ENCODE results near the gene SYNC. TPM values are rescaled to one million over a fixed set of nuclear protein-coding genes. Genes with fewer than 3 reads are reported as not detected.
"Not testable (repeated sequence)": the region's sequence is repeated elsewhere in the genome, so short reads cannot be mapped to it uniquely, and the experiment has no call there.

The SYNC gene
- total and polyA plus RNA-seq, 4 experiments from 2014 or later: not detected

- no peaks in the 10 kb centered on the region for H3K36me3 ChIP-seq (ENCODE audit: insufficient read depth, low read length)
- no peak for DNase-seq
- intact Hi-C loops (cut with micrococcal nuclease): no loop called here
- no peak overlapping the region for H3K4me3 ChIP-seq (ENCODE audit: low read length in 2 of 2)
- Mint-ChIP-seq H3K9me3 (no peaks in the 10 kb centered on the region), H3K4me1 (peaks cover 13 to 30% (median 19%) of the 10 kb centered on the region in 4 donors), H3K36me3 (peaks cover 8 to 18% of the 10 kb centered on the region in 2 donors), H3K27me3 (no peaks in the 10 kb centered on the region), H3K4me3 (no peak overlapping the region), H3K27ac (no peak overlapping the region)
- no peak overlapping the region for H3K27ac ChIP-seq (ENCODE audit: low read depth, low read length)
- ChIA-PET POLR2A (ENCODE audit: partially characterized antibody) (no interaction called here), CTCF (ENCODE audit: partially characterized antibody) (no interaction called here)
- H3K4me1 ChIP-seq (ENCODE audit: insufficient read depth, low read length): no peaks in the 10 kb centered on the region
- H3K27me3 ChIP-seq (ENCODE audit: insufficient read depth, low read length): no peaks in the 10 kb centered on the region
- H3K9me3 ChIP-seq (ENCODE audit: control insufficient read depth in 1 of 2, low read length in 2 of 2): no peaks in the 10 kb centered on the region
Measured at GRCh38 chr1:32639489-32640075, 63.0 kb downstream of the SYNC start.

GRCh38 chr1:32636914-32637645, 65.5 kb downstream of the SYNC start:
- Mint-ChIP-seq H3K36me3 (peaks cover 17 to 37% of the 10 kb centered on the region in 2 donors), H3K9me3 (no peaks in the 10 kb centered on the region), H3K27me3 (no peaks in the 10 kb centered on the region), H3K4me3 (peak overlapping the region in 1 of 8 donors; percentile 46), H3K27ac (peak overlapping the region in 2 of 7 donors; percentile 38), H3K4me1 (peaks cover 13 to 30% (median 18%) of the 10 kb centered on the region in 4 donors)
- Histone ChIP-seq H3K27ac (ENCODE audit: low read depth, low read length) (no peak overlapping the region), H3K9me3 (ENCODE audit: control insufficient read depth in 1 of 2, low read length in 2 of 2) (no peaks in the 10 kb centered on the region), H3K4me3 (ENCODE audit: low read length in 2 of 2) (no peak overlapping the region), H3K36me3 (ENCODE audit: insufficient read depth, low read length) (peaks cover 13% of the 10 kb centered on the region), H3K4me1 (ENCODE audit: insufficient read depth, low read length) (no peaks in the 10 kb centered on the region), H3K27me3 (ENCODE audit: insufficient read depth, low read length) (no peaks in the 10 kb centered on the region)
- intact Hi-C loops (cut with micrococcal nuclease): no loop called here
- ChIA-PET CTCF (ENCODE audit: partially characterized antibody) (no interaction called here), POLR2A (ENCODE audit: partially characterized antibody) (no interaction called here)
- no peak for DNase-seq

GRCh38 chr1:32635508-32636277, 66.9 kb downstream of the SYNC start:
- no peak overlapping the region for H3K27ac ChIP-seq (ENCODE audit: low read depth, low read length)
- no peak for DNase-seq
- no peak overlapping the region for H3K4me3 ChIP-seq (ENCODE audit: low read length in 2 of 2)
- no peaks in the 10 kb centered on the region for H3K4me1 ChIP-seq (ENCODE audit: insufficient read depth, low read length)
- no peaks in the 10 kb centered on the region for H3K9me3 ChIP-seq (ENCODE audit: control insufficient read depth in 1 of 2, low read length in 2 of 2)
- Mint-ChIP-seq H3K27me3 (no peaks in the 10 kb centered on the region), H3K4me3 (no peak overlapping the region), H3K27ac (peak overlapping the region in 5 of 7 donors; percentile 32 to 84 (median 60)), H3K9me3 (no peaks in the 10 kb centered on the region), H3K4me1 (peaks cover 11 to 26% (median 18%) of the 10 kb centered on the region in 4 donors), H3K36me3 (peaks cover 17 to 39% of the 10 kb centered on the region in 2 donors)
- CTCF ChIA-PET (ENCODE audit: partially characterized antibody): no interaction called here
- intact Hi-C loops (cut with micrococcal nuclease): no loop called here
- POLR2A ChIA-PET (ENCODE audit: partially characterized antibody): no interaction called here
- peaks cover 14% of the 10 kb centered on the region for H3K36me3 ChIP-seq (ENCODE audit: insufficient read depth, low read length)
- H3K27me3 ChIP-seq (ENCODE audit: insufficient read depth, low read length): no peaks in the 10 kb centered on the region

GRCh38 chr1:32632829-32633228, 69.7 kb downstream of the SYNC start:
- peaks cover 14% of the 10 kb centered on the region for H3K36me3 ChIP-seq (ENCODE audit: insufficient read depth, low read length)
- no peak overlapping the region for H3K4me3 Mint-ChIP-seq
- H3K27ac ChIP-seq (ENCODE audit: low read depth, low read length): no peak overlapping the region
- no peaks in the 10 kb centered on the region for H3K9me3 ChIP-seq (ENCODE audit: control insufficient read depth in 1 of 2, low read length in 2 of 2)
- peaks cover 17 to 45% of the 10 kb centered on the region in 2 donors for H3K36me3 Mint-ChIP-seq
- intact Hi-C loops (cut with micrococcal nuclease): no loop called here
- H3K27me3 Mint-ChIP-seq: no peaks in the 10 kb centered on the region
- peak overlapping the region in 3 of 7 donors; percentile 48 to 72 (median 65) for H3K27ac Mint-ChIP-seq
- H3K4me1 ChIP-seq (ENCODE audit: insufficient read depth, low read length): peaks cover 2% of the 10 kb centered on the region
- no peaks in the 10 kb centered on the region for H3K9me3 Mint-ChIP-seq
- peaks cover 14 to 27% (median 18%) of the 10 kb centered on the region in 4 donors for H3K4me1 Mint-ChIP-seq
- no peak overlapping the region for H3K4me3 ChIP-seq (ENCODE audit: low read length in 2 of 2)
- POLR2A ChIA-PET (ENCODE audit: partially characterized antibody): interaction anchor here (1.0 kb wide), 1 partner anchor 18 kb away, joined by 4 read pairs; the partner anchor contains the start of gene RBBP4
- DNase-seq: no peak
- no peaks in the 10 kb centered on the region for H3K27me3 ChIP-seq (ENCODE audit: insufficient read depth, low read length)
- CTCF ChIA-PET (ENCODE audit: partially characterized antibody): interaction anchor here (0.6 kb wide), 1 partner anchor 16 kb away, joined by 4 read pairs; no protein-coding TSS in a partner anchor

GRCh38 chr1:32630173-32630572, 72.4 kb downstream of the SYNC start:
- H3K9me3 ChIP-seq (ENCODE audit: control insufficient read depth in 1 of 2, low read length in 2 of 2); H3K27me3 Mint-ChIP-seq; H3K27me3 ChIP-seq (ENCODE audit: insufficient read depth, low read length); POLR2A ChIA-PET (ENCODE audit: partially characterized antibody); intact Hi-C loops (cut with micrococcal nuclease); DNase-seq; H3K4me1 ChIP-seq (ENCODE audit: insufficient read depth, low read length); H3K4me3 ChIP-seq (ENCODE audit: low read length in 2 of 2); CTCF ChIA-PET (ENCODE audit: partially characterized antibody); H3K27ac Mint-ChIP-seq; H3K4me3 Mint-ChIP-seq; H3K9me3 Mint-ChIP-seq; H3K27ac ChIP-seq (ENCODE audit: low read depth, low read length): not testable (repeated sequence)
- peaks cover 19 to 49% of the 10 kb centered on the region in 2 donors for H3K36me3 Mint-ChIP-seq
- peaks cover 6 to 19% (median 13%) of the 10 kb centered on the region in 4 donors for H3K4me1 Mint-ChIP-seq
- H3K36me3 ChIP-seq (ENCODE audit: insufficient read depth, low read length): peaks cover 14% of the 10 kb centered on the region

Other genes with a start within 250 kb of the SYNC start
- not detected for gene ZBTB8B, start 237.7 kb downstream of the SYNC start, total RNA-seq
- gene ZBTB8B, start 237.7 kb downstream of the SYNC start, polyA plus RNA-seq: not detected
- gene ZBTB8A, start 163.3 kb downstream of the SYNC start, total RNA-seq: not detected
- gene ZBTB8A, start 163.3 kb downstream of the SYNC start, polyA plus RNA-seq: not detected
- 10 to 100 TPM; 54.0 to 56.4 TPM for gene ZBTB8OS, start 52.2 kb downstream of the SYNC start, total RNA-seq
- gene ZBTB8OS, start 52.2 kb downstream of the SYNC start, polyA plus RNA-seq: 10 to 100 TPM; 69.9 to 94.4 TPM
- 100 to 1,000 TPM; 185 to 186 TPM for gene RBBP4, start 51.6 kb downstream of the SYNC start, total RNA-seq
- gene RBBP4, start 51.6 kb downstream of the SYNC start, polyA plus RNA-seq: 100 to 1,000 TPM; 246 to 374 TPM
- gene YARS1, start 114.6 kb upstream of the SYNC start, total RNA-seq: 100 to 1,000 TPM; 110 to 114 TPM
- 10 to 100 TPM; 46.6 to 70.0 TPM for gene YARS1, start 114.6 kb upstream of the SYNC start, polyA plus RNA-seq
- 10 to 100 TPM; 63.2 to 65.5 TPM for gene S100PBP, start 114.9 kb upstream of the SYNC start, total RNA-seq
- gene S100PBP, start 114.9 kb upstream of the SYNC start, polyA plus RNA-seq: 10 to 100 TPM in 1 of 2 donors, 1 to 10 TPM in 1; 6.5 to 14.0 TPM
- not detected for gene FNDC5, start 168.1 kb upstream of the SYNC start, total RNA-seq
- gene FNDC5, start 168.1 kb upstream of the SYNC start, polyA plus RNA-seq: not detected
- under 1 TPM in 1 of 2 experiments, not detected in 1; 0.70 TPM for gene HPCA, start 183.7 kb upstream of the SYNC start, total RNA-seq
- not detected for gene HPCA, start 183.7 kb upstream of the SYNC start, polyA plus RNA-seq
- gene TMEM54, start 198.6 kb upstream of the SYNC start, total RNA-seq: not detected
- gene TMEM54, start 198.6 kb upstream of the SYNC start, polyA plus RNA-seq: not detected

All from CD4-positive, alpha-beta memory T cell (primary cell).